HepG2 (cell line): Measurements from ENCODE around the gene NPDC1. TPM values are rescaled to one million over a fixed set of nuclear protein-coding genes. Genes with fewer than 3 reads are reported as not detected.

Source experiments
- ATAC-seq: fragments of 200-7000 bp; cut with Tn5 transposase; 3 replicates; pipeline ENCODE4 v1.9.1; 2020; ENCODE audit warnings: mild to moderate bottlenecking, moderate library complexity
- BruUV-seq: library from RNA; stranded (reverse); fragments of 400-500 nt; replicated peaks from 2 replicates; lab custom pipeline; 2021; lab: Mats Ljungman, UMichigan
- CTCF ChIA-PET: fragments of 300-600 bp; formaldehyde crosslinking; extraction: SDS; loops from one replicate; lab custom pipeline; 2021; ENCODE audit warnings: low total read pairs, inconsistent platforms, low intra/inter-chr PET ratio; lab: Yijun Ruan, JAX
- POLR2A ChIA-PET: fragments of 350-600 bp; sonication (Branson Sonifier 250); formaldehyde crosslinking; loops from one replicate; lab custom pipeline; 2020; ENCODE audit warnings: antibody characterized with exemption, inconsistent platforms; lab: Yijun Ruan, JAX
- DNase-seq: peaks from one replicate; pipeline ENCODE4 v3.0.0-alpha.2; 2015; ENCODE audit warnings: low spot score
- FAIRE-seq: peaks from 3 replicates; lab custom pipeline; 2011; peaks lifted over from hg19 to GRCh38; lab: Jason Lieb, UNC
- H2AFZ ChIP-seq: one replicate; pipeline ENCODE4 v1.6.1; 2011; ENCODE audit warnings: low read length, inconsistent platforms
- H3K27ac ChIP-seq: fragments of 300-600 bp; 3 replicates; pipeline ENCODE4 v1.8.0; 2011; ENCODE audit warnings: mixed run types, mild to moderate bottlenecking, mixed read lengths, low read length, inconsistent platforms; ENCODE audit not compliant: insufficient read depth; ENCODE audit errors: extremely low read length
- H3K27me3 ChIP-seq, 2 experiments: fragments of 200-600 bp in 1 of 2; 2 replicates in 1 of 2; 3 replicates in 1 of 2; pipeline versions ENCODE4 v1.6.0 to v1.8.0; 2011; ENCODE audit warnings: low read length in 2 of 2, mild to moderate bottlenecking in 2 of 2, moderate library complexity in 2 of 2, inconsistent platforms in 1 of 2; ENCODE audit not compliant: insufficient read depth in 2 of 2, control insufficient read depth in 1 of 2
- H3K36me3 ChIP-seq, 2 experiments: fragments of 200-600 bp in 1 of 2; replicated peaks in 1 of 2; 2 replicates in 1 of 2; 3 replicates in 1 of 2; pipeline versions ENCODE4 v1.5.1 to v1.8.0; 2011; ENCODE audit warnings: low read length in 2 of 2, inconsistent platforms in 1 of 2; ENCODE audit not compliant: insufficient read depth in 2 of 2, control insufficient read depth in 1 of 2
- H3K4me1 ChIP-seq: 2 replicates; pipeline ENCODE4 v1.5.1; 2012; ENCODE audit warnings: low read length, inconsistent platforms; ENCODE audit not compliant: insufficient read depth
- H3K4me2 ChIP-seq: 2 replicates; pipeline ENCODE4 v1.6.0; 2011; ENCODE audit warnings: low read depth, low read length, inconsistent platforms
- H3K4me3 ChIP-seq, 3 experiments: fragments of 200-600 bp in 1 of 3; sonication (generic), shearing (Covaris generic) in 1 of 3; replicated peaks in 1 of 3; 2 replicates each; pipeline ENCODE4 v1.5.1; 2011 to 2016; ENCODE audit warnings: low read length in 3 of 3, inconsistent platforms in 2 of 3, low read depth in 2 of 3, mild to moderate bottlenecking in 2 of 3, control low read depth in 1 of 3, mixed read lengths in 1 of 3; ENCODE audit not compliant: insufficient read depth in 1 of 3
- H3K79me2 ChIP-seq: one replicate; pipeline ENCODE4 v1.6.1; 2011; ENCODE audit warnings: low read length, inconsistent platforms; ENCODE audit not compliant: insufficient read depth
- H3K9ac ChIP-seq: 2 replicates; pipeline ENCODE4 v1.6.0; 2011; ENCODE audit warnings: mild to moderate bottlenecking, low read depth, low read length, inconsistent platforms; ENCODE audit not compliant: insufficient read depth
- H3K9me3 ChIP-seq: 2 replicates; pipeline ENCODE4 v1.5.1; 2012; ENCODE audit warnings: mild to moderate bottlenecking, low read length
- H4K20me1 ChIP-seq: 2 replicates; pipeline ENCODE4 v1.6.0; 2011; ENCODE audit warnings: inconsistent platforms, mild to moderate bottlenecking, low read length, moderate library complexity; ENCODE audit not compliant: insufficient read depth
- CENPT ChIP-seq: sonication (generic); formaldehyde crosslinking; IDR thresholded peaks from 2 replicates; pipeline ENCODE4 v1.8.0; 2022; ENCODE audit warnings: low read depth, mild to moderate bottlenecking, moderate library complexity, missing genetic modification reagents
- MED8 ChIP-seq: sonication (generic); formaldehyde crosslinking; IDR thresholded peaks from 2 replicates; pipeline ENCODE4 v1.8.1; 2023; ENCODE audit warnings: mild to moderate bottlenecking, missing genetic modification reagents; ENCODE audit not compliant: insufficient replicate concordance
- MEIS2 ChIP-seq: sonication (generic); formaldehyde crosslinking; IDR thresholded peaks from 2 replicates; pipeline ENCODE4 v1.9.0; 2021; ENCODE audit warnings: mild to moderate bottlenecking, missing genetic modification reagents
- NFE2L1 ChIP-seq: sonication (generic); formaldehyde crosslinking; IDR thresholded peaks from 2 replicates; pipeline ENCODE4 v1.4.0; 2020; ENCODE audit warnings: missing genetic modification reagents, mild to moderate bottlenecking, borderline replicate concordance
- ZBTB7A ChIP-seq: sonication (generic); formaldehyde crosslinking; IDR thresholded peaks from 2 replicates; pipeline ENCODE4 v1.8.0; 2022; ENCODE audit warnings: mild to moderate bottlenecking, missing genetic modification reagents
- ZNF256 ChIP-seq: sonication (generic); formaldehyde crosslinking; conservative IDR thresholded peaks from 2 replicates; pipeline ENCODE4 v1.4.0; 2020; ENCODE audit warnings: missing genetic modification reagents
- WGBS: methylation state at CpG from one replicate; pipeline ENCODE4 v1.1.6; 2017; ENCODE audit warnings: low lambda C conversion rate; 5-methylcytosine and 5-hydroxymethylcytosine counted together
- in situ Hi-C: cut with HindIII; loops from 2 replicates; pipeline ENCODE4 v1.10.0; 2017; ENCODE audit warnings: low pct_unique_long_range_greater_than_20kb; ENCODE audit not compliant: extremely low pct_ligation_motif_present
- intact Hi-C: fragments of 100-400 bp; cut with micrococcal nuclease; formaldehyde crosslinking; loops from one replicate; pipeline ENCODE4 v1.10.0; 2022; ENCODE audit not compliant: unreplicated experiment
- polyA plus RNA-seq, 8 experiments: library from polyadenylated mRNA; depleted of rRNA in 3 of 8; stranded (reverse) in 7 of 8; unstranded in 1 of 8; fragments of >200 nt; fragmentation: Illumina TruSeq in 4 of 8; extraction: Trizol in 4 of 8; gene quantifications; 2 replicates each; pipeline versions ENCODE4 v1.2.1 to v1.2.3, GENCODE V29; 2011 to 2016; ENCODE audit warnings: low read depth in 4 of 8, missing spikeins in 1 of 8, mixed read lengths in 1 of 8; ENCODE audit not compliant: insufficient read depth in 1 of 8
- total RNA-seq, 5 experiments: library from RNA; depleted of rRNA; stranded (reverse); fragments of >200 nt; fragmentation: Illumina TruSeq; extraction: Trizol; gene quantifications; 2 replicates each; pipeline ENCODE4 v1.2.3, GENCODE V29; 2016; ENCODE audit warnings: low read depth in 1 of 5
- TF ChIP-seq, protein P1 (sequence below): fragments of 450-650 bp; IDR thresholded peaks from 2 replicates; pipeline ENCODE4 v1.6.1; 2016
- TF ChIP-seq, protein P2 (sequence below): sonication (generic); formaldehyde crosslinking; IDR thresholded peaks from 2 replicates; pipeline ENCODE4 v1.4.0; 2020; ENCODE audit warnings: missing genetic modification reagents
- TF ChIP-seq, protein P3 (sequence below): sonication (generic); formaldehyde crosslinking; IDR thresholded peaks from 2 replicates; pipeline ENCODE4 v1.5.1; 2020; ENCODE audit warnings: mild to moderate bottlenecking, missing genetic modification reagents, moderate library complexity
- TF ChIP-seq, protein P4 (sequence below): sonication (generic); formaldehyde crosslinking; IDR thresholded peaks from 2 replicates; pipeline ENCODE4 v1.8.0; 2022; ENCODE audit warnings: mild to moderate bottlenecking, missing genetic modification reagents, moderate library complexity

The NPDC1 gene
- total and polyA plus RNA-seq, 2 of the 13 experiments (the other 11 are each of a cell fraction or from before 2014, with no cell fraction given), result 0.84 to 5.4 TPM

DNA sequence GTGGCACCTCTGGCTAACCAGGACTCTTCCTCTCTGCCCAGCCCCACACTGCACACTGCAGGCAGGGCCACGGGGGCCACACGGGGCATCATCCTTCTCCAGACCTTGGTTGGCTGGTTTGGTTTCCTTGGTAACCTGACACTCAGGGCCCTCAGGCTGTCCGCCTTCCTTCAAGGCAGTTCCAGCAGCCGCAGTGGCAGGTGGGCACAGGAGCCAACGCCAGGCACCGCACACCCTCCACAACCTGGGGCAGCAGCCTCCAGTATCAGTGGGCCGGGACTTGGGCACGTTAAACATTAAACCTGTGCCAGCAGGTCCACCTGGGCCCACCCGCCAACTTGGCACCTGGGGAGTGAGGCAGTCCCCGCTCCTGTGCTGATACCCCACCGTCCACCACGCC lies 1.9 kb downstream of the NPDC1 start (continued):
- no peak for TF ChIP-seq MED8
- no peak for TF ChIP-seq MEIS2 (CRISPR knock-in tag)
- TF ChIP-seq CENPT, result no peak
- TF ChIP-seq, protein P1, sequence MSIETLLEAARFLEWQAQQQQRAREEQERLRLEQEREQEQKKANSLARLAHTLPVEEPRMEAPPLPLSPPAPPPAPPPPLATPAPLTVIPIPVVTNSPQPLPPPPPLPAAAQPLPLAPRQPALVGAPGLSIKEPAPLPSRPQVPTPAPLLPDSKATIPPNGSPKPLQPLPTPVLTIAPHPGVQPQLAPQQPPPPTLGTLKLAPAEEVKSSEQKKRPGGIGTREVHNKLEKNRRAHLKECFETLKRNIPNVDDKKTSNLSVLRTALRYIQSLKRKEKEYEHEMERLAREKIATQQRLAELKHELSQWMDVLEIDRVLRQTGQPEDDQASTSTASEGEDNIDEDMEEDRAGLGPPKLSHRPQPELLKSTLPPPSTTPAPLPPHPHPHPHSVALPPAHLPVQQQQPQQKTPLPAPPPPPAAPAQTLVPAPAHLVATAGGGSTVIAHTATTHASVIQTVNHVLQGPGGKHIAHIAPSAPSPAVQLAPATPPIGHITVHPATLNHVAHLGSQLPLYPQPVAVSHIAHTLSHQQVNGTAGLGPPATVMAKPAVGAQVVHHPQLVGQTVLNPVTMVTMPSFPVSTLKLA, result no peak

DNA sequence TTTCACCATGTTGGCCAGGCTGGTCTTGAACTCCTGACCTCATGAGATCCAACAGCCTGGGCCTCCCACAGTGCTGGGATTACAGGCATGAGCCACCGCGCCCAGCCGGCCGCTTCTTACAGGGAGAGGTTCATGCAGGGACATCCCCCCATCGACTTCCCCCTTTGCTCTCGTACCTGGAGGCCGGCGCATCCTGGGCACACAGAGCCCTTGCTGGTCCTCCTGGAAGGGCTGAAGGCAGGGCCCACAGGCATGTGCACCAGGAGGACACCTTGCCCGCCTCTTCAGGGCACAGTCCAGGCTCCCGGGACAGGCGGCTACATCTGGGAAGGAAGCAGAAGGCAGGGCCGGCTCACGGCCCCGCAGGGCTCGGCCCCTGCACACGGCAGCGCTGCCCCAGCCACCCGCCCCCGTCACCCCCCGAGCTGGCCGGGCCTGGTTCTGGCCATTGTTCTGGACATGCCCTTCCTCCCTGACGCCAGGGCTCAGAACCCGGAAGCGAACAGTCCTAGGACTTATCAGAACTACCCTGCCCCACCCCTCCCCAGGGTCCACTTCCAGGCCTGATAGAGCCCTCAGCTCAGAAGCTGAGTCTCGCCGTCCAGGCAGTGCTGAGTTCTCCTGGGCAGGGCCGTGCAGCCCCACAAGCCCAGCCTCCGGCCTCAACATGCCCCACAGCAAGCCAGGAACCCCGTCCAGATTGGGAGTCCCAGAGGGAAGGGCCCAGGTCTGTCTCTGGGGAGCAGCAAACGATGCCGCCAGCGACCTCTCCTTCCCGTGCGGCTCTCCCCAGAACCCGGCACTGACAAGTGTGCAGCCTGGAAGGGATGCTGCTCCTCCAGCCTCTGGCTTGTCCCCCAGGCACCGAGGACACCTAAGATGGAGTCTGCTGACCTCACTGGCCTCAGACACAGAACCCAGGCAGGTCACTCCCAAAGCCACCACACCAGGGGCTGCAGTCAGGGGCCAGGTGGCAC lies 2.9 kb downstream of the NPDC1 start:
- POLR2A ChIA-PET, result no interaction called here
- no peaks in the 10 kb centered on the region for H3K79me2 ChIP-seq
- H4K20me1 ChIP-seq, result peaks cover 3% of the 10 kb centered on the region; the same call in 1 of the 2 replicates
- no peaks in the 10 kb centered on the region for H3K9me3 ChIP-seq
- H3K4me1 ChIP-seq, result peaks cover 25% of the 10 kb centered on the region
- ATAC-seq (no peak), DNase-seq (no peak), FAIRE-seq (no peak)
- CTCF ChIA-PET, result no interaction called here
- BruUV-seq, result no TSS peak
- 73% methylated on average over 12 of the region's 36 CpGs for WGBS
- H2AFZ ChIP-seq, result no peak overlapping the region
- H3K27me3 ChIP-seq, result peaks cover 3 to 27% of the 10 kb centered on the region in 2 experiments; a peak in 4 of 5 replicates
- H3K9ac ChIP-seq, result no peak overlapping the region
- in situ Hi-C loops (loop anchor here (10.0 kb wide), 1 partner anchor 268 kb away; no protein-coding TSS in a partner anchor), intact Hi-C loops (no loop called here)
- H3K36me3 ChIP-seq, result no peaks in the 10 kb centered on the region
- no peak overlapping the region for H3K4me2 ChIP-seq
- H3K4me3 ChIP-seq, result peak overlapping the region in 1 of 3 experiments; percentile 12; a peak in 1 of 6 replicates
- no peak overlapping the region for H3K27ac ChIP-seq
- no peak for TF ChIP-seq NFE2L1 (CRISPR knock-in tag)
- TF ChIP-seq ZBTB7A (CRISPR knock-in tag), result no peak
- TF ChIP-seq, protein P2, sequence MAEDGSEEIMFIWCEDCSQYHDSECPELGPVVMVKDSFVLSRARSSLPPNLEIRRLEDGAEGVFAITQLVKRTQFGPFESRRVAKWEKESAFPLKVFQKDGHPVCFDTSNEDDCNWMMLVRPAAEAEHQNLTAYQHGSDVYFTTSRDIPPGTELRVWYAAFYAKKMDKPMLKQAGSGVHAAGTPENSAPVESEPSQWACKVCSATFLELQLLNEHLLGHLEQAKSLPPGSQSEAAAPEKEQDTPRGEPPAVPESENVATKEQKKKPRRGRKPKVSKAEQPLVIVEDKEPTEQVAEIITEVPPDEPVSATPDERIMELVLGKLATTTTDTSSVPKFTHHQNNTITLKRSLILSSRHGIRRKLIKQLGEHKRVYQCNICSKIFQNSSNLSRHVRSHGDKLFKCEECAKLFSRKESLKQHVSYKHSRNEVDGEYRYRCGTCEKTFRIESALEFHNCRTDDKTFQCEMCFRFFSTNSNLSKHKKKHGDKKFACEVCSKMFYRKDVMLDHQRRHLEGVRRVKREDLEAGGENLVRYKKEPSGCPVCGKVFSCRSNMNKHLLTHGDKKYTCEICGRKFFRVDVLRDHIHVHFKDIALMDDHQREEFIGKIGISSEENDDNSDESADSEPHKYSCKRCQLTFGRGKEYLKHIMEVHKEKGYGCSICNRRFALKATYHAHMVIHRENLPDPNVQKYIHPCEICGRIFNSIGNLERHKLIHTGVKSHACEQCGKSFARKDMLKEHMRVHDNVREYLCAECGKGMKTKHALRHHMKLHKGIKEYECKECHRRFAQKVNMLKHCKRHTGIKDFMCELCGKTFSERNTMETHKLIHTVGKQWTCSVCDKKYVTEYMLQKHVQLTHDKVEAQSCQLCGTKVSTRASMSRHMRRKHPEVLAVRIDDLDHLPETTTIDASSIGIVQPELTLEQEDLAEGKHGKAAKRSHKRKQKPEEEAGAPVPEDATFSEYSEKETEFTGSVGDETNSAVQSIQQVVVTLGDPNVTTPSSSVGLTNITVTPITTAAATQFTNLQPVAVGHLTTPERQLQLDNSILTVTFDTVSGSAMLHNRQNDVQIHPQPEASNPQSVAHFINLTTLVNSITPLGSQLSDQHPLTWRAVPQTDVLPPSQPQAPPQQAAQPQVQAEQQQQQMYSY, result peak; percentile 57; the same call in 1 of the 2 replicates
- TF ChIP-seq, protein P3, sequence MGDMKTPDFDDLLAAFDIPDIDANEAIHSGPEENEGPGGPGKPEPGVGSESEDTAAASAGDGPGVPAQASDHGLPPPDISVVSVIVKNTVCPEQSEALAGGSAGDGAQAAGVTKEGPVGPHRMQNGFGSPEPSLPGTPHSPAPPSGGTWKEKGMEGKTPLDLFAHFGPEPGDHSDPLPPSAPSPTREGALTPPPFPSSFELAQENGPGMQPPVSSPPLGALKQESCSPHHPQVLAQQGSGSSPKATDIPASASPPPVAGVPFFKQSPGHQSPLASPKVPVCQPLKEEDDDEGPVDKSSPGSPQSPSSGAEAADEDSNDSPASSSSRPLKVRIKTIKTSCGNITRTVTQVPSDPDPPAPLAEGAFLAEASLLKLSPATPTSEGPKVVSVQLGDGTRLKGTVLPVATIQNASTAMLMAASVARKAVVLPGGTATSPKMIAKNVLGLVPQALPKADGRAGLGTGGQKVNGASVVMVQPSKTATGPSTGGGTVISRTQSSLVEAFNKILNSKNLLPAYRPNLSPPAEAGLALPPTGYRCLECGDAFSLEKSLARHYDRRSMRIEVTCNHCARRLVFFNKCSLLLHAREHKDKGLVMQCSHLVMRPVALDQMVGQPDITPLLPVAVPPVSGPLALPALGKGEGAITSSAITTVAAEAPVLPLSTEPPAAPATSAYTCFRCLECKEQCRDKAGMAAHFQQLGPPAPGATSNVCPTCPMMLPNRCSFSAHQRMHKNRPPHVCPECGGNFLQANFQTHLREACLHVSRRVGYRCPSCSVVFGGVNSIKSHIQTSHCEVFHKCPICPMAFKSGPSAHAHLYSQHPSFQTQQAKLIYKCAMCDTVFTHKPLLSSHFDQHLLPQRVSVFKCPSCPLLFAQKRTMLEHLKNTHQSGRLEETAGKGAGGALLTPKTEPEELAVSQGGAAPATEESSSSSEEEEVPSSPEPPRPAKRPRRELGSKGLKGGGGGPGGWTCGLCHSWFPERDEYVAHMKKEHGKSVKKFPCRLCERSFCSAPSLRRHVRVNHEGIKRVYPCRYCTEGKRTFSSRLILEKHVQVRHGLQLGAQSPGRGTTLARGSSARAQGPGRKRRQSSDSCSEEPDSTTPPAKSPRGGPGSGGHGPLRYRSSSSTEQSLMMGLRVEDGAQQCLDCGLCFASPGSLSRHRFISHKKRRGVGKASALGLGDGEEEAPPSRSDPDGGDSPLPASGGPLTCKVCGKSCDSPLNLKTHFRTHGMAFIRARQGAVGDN (CRISPR knock-in tag), result peak; percentile 29
- no peak for TF ChIP-seq ZNF256 (CRISPR knock-in tag)
- TF ChIP-seq, protein P4, sequence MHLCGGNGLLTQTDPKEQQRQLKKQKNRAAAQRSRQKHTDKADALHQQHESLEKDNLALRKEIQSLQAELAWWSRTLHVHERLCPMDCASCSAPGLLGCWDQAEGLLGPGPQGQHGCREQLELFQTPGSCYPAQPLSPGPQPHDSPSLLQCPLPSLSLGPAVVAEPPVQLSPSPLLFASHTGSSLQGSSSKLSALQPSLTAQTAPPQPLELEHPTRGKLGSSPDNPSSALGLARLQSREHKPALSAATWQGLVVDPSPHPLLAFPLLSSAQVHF (CRISPR knock-in tag), result no peak
